H9 (cell line): Measurements from ENCODE around the gene BTRC. TPM values are rescaled to one million over a fixed set of nuclear protein-coding genes. Genes with fewer than 3 reads are reported as not detected.

Experiments
- DNase-seq: peaks from one replicate; pipeline ENCODE4 v3.0.0-alpha.2; 2017
- H2AFZ ChIP-seq: one replicate; pipeline ENCODE4 v1.6.1; 2013; ENCODE audit warnings: mild to moderate bottlenecking, low read length, control low read depth, moderate library complexity
- H2AK5ac ChIP-seq: 2 replicates; pipeline ENCODE4 v1.6.1; 2013; ENCODE audit warnings: low read length, control low read depth, mixed read lengths; ENCODE audit not compliant: insufficient read length
- H2BK120ac ChIP-seq: one replicate; pipeline ENCODE4 v1.6.1; 2013; ENCODE audit warnings: low read depth, mild to moderate bottlenecking, low read length, control low read depth, inconsistent platforms; ENCODE audit not compliant: poor library complexity, severe bottlenecking
- H2BK12ac ChIP-seq: 2 replicates; pipeline ENCODE4 v1.6.1; 2013; ENCODE audit warnings: low read length, control low read depth, mixed read lengths, low read depth; ENCODE audit not compliant: insufficient read length
- H2BK15ac ChIP-seq: 2 replicates; pipeline ENCODE4 v1.6.1; 2013; ENCODE audit warnings: low read depth, low read length, control low read depth
- H2BK20ac ChIP-seq: one replicate; pipeline ENCODE4 v1.6.1; 2013; ENCODE audit warnings: low read depth, mild to moderate bottlenecking, low read length, control low read depth, inconsistent platforms; ENCODE audit not compliant: poor library complexity, severe bottlenecking
- H2BK5ac ChIP-seq: 2 replicates; pipeline ENCODE4 v1.6.1; 2013; ENCODE audit warnings: low read length, control low read depth, mixed read lengths; ENCODE audit not compliant: insufficient read length
- H3K14ac ChIP-seq: 2 replicates; pipeline ENCODE4 v1.6.1; 2013; ENCODE audit warnings: low read length, control low read depth; ENCODE audit not compliant: insufficient read depth
- H3K18ac ChIP-seq: 2 replicates; pipeline ENCODE4 v1.6.1; 2013; ENCODE audit warnings: low read depth, mild to moderate bottlenecking, mixed read lengths, low read length, control low read depth; ENCODE audit not compliant: insufficient read length
- H3K23ac ChIP-seq: 2 replicates; pipeline ENCODE4 v1.6.1; 2013; ENCODE audit warnings: low read length, control low read depth, mixed read lengths, low read depth; ENCODE audit not compliant: insufficient read length
- H3K23me2 ChIP-seq: 2 replicates; pipeline ENCODE4 v1.6.1; 2013; ENCODE audit warnings: low read depth, mild to moderate bottlenecking, mixed read lengths, low read length, control low read depth; ENCODE audit not compliant: insufficient read length, poor library complexity, severe bottlenecking
- H3K27ac ChIP-seq: 2 replicates; pipeline ENCODE4 v1.5.1; 2013; ENCODE audit warnings: low read length, control low read depth, mixed read lengths, low read depth; ENCODE audit not compliant: insufficient read length
- H3K27me3 ChIP-seq: 2 replicates; pipeline ENCODE4 v1.6.1; 2013; ENCODE audit warnings: low read length, control low read depth, inconsistent platforms; ENCODE audit not compliant: insufficient read depth
- H3K4ac ChIP-seq: 2 replicates; pipeline ENCODE4 v1.6.1; 2013; ENCODE audit warnings: low read depth, mild to moderate bottlenecking, control low read depth, inconsistent platforms, low read length, moderate library complexity
- H3K4me1 ChIP-seq: 2 replicates; pipeline ENCODE4 v1.6.1; 2013; ENCODE audit warnings: low read length, control low read depth, inconsistent platforms; ENCODE audit not compliant: insufficient read depth
- H3K4me2 ChIP-seq: 2 replicates; pipeline ENCODE4 v1.6.1; 2013; ENCODE audit warnings: low read length, control low read depth, mixed read lengths; ENCODE audit not compliant: insufficient read length, insufficient read depth
- H3K56ac ChIP-seq: 2 replicates; pipeline ENCODE4 v1.6.1; 2013; ENCODE audit warnings: low read depth, mild to moderate bottlenecking, mixed read lengths, low read length, control low read depth; ENCODE audit not compliant: insufficient read length
- H3K79me1 ChIP-seq: 2 replicates; pipeline ENCODE4 v1.6.1; 2013; ENCODE audit warnings: low read depth, mild to moderate bottlenecking, moderate library complexity, low read length, control low read depth, inconsistent platforms; ENCODE audit not compliant: insufficient read depth, poor library complexity, severe bottlenecking
- H3K79me2 ChIP-seq: 2 replicates; pipeline ENCODE4 v1.6.1; 2013; ENCODE audit warnings: low read length, control low read depth, inconsistent platforms; ENCODE audit not compliant: insufficient read depth
- H3K9ac ChIP-seq: 2 replicates; pipeline ENCODE4 v1.6.1; 2013; ENCODE audit warnings: low read length, control low read depth, mixed read lengths; ENCODE audit not compliant: insufficient read length; ENCODE audit errors: extremely low read depth
- H3K9me3 ChIP-seq: one replicate; pipeline ENCODE4 v1.6.1; 2013; ENCODE audit warnings: low read depth, low read length, inconsistent platforms; ENCODE audit not compliant: control insufficient read depth
- H3T11ph ChIP-seq: one replicate; pipeline ENCODE4 v1.6.1; 2013; ENCODE audit warnings: mild to moderate bottlenecking, low read length, control low read depth, inconsistent platforms
- H4K20me1 ChIP-seq: one replicate; pipeline ENCODE4 v1.6.1; 2013; ENCODE audit not compliant: control insufficient read depth, insufficient read length, insufficient read depth
- H4K5ac ChIP-seq: 2 replicates; pipeline ENCODE4 v1.6.1; 2013; ENCODE audit warnings: low read depth, mild to moderate bottlenecking, mixed read lengths, low read length, control low read depth; ENCODE audit not compliant: insufficient read length
- H4K8ac ChIP-seq: replicated peaks from 2 replicates; pipeline ENCODE4 v1.6.1; 2013; ENCODE audit warnings: low read length, control low read depth, mixed read lengths, low read depth; ENCODE audit not compliant: insufficient read length
- H4K91ac ChIP-seq: 2 replicates; pipeline ENCODE4 v1.6.1; 2013; ENCODE audit warnings: low read depth, mild to moderate bottlenecking, moderate library complexity, mixed read lengths, low read length, control low read depth; ENCODE audit not compliant: insufficient read length
- H3K27ac Mint-ChIP-seq, 3 experiments: 2 replicates in 2 of 3; 3 replicates in 1 of 3; pipeline ENCODE4 v1.8.0; 2020 to 2021; ENCODE audit warnings: mixed read lengths in 3 of 3, mild to moderate bottlenecking in 1 of 3, moderate library complexity in 1 of 3
- H3K27me3 Mint-ChIP-seq: 2 replicates; pipeline ENCODE4 v1.8.0; 2021; ENCODE audit warnings: low read depth, mild to moderate bottlenecking, moderate library complexity, mixed read lengths
- H3K36me3 Mint-ChIP-seq, 3 experiments: 2 replicates in 2 of 3; 3 replicates in 1 of 3; pipeline ENCODE4 v1.8.0; 2020 to 2021; ENCODE audit warnings: low read depth in 3 of 3, mixed read lengths in 3 of 3; ENCODE audit not compliant: insufficient read depth in 1 of 3
- H3K4me1 Mint-ChIP-seq, 2 experiments: 2 replicates each; pipeline ENCODE4 v1.8.0; 2020; ENCODE audit warnings: mixed read lengths in 2 of 2
- H3K4me3 Mint-ChIP-seq, 2 experiments: 2 replicates in 1 of 2; 3 replicates in 1 of 2; pipeline ENCODE4 v1.8.0; 2020 to 2021; ENCODE audit warnings: mild to moderate bottlenecking in 2 of 2, mixed read lengths in 2 of 2, moderate library complexity in 1 of 2
- H3K9me3 Mint-ChIP-seq, 2 experiments: 2 replicates in 1 of 2; 3 replicates in 1 of 2; pipeline ENCODE4 v1.8.0; 2020; ENCODE audit warnings: mild to moderate bottlenecking in 2 of 2, mixed read lengths in 2 of 2, moderate library complexity in 1 of 2
- CTCF ChIP-seq: fragments of 200-600 bp; sonication (generic); conservative IDR thresholded peaks from 3 replicates; pipeline ENCODE4 v1.8.0; 2021; ENCODE audit warnings: antibody characterized with exemption, mild to moderate bottlenecking
- WGBS: extraction: QIAGEN DNeasy Blood & Tissue Kit; methylation state at CpG from one replicate; pipeline ENCODE4 v1.1.7; 2013; ENCODE audit warnings: missing lambda C conversion rate, low lambda C conversion rate, mixed read lengths; ENCODE audit not compliant: insufficient read length; ENCODE audit errors: extremely low coverage; 5-methylcytosine and 5-hydroxymethylcytosine counted together
- total RNA-seq: library from RNA; stranded (reverse); gene quantifications from 2 replicates; pipeline ENCODE4 v1.2.1, GENCODE V29; 2021

The BTRC gene
- total RNA-seq, 1 experiment from 2014 or later = 24.2 TPM

DNA sequence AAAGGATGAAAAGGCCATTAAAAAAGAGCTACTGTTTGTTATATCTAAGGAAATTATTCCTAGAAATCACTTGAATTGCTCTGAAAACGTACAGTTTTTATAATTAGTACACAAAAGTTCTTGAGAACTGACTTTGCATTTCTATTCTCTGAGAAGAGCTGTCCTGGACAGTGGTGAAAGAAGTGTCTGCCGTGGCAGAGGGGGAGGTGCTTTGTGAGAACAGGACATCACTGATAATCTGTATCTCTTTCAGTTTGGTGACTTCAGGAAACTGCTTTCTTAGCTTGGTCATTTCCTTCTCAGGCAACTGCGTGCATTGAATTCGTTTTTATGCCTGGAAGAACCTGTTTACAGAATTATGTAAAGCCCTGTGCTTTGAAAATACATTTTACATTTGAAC, 182.0 kb downstream of the BTRC start:
- Histone ChIP-seq H2BK15ac (no peak overlapping the region), H2BK12ac (no peak overlapping the region), H3K23ac (no peak overlapping the region), H3K79me2 (no peaks in the 10 kb centered on the region), H3K9me3 (no peaks in the 10 kb centered on the region), H2BK5ac (no peak overlapping the region), H3K27ac (no peak overlapping the region), H3K27me3 (no peaks in the 10 kb centered on the region), H4K91ac (no peak overlapping the region), H3K4me2 (no peak overlapping the region), H3K23me2 (no peaks in the 10 kb centered on the region), H3K14ac (no peak overlapping the region), H3K56ac (no peak overlapping the region), H2AFZ (no peak overlapping the region), H3K4ac (no peak overlapping the region), H3K4me1 (no peaks in the 10 kb centered on the region), H2BK20ac (no peak overlapping the region), H4K8ac (no peak overlapping the region), H2BK120ac (no peak overlapping the region), H3T11ph (no peak overlapping the region), H4K5ac (no peak overlapping the region), H4K20me1 (no peaks in the 10 kb centered on the region), H2AK5ac (no peak overlapping the region), H3K79me1 (no peaks in the 10 kb centered on the region), H3K9ac (no peak overlapping the region), H3K18ac (no peak overlapping the region)
- Mint-ChIP-seq H3K27ac (no peak overlapping the region), H3K36me3 (peaks cover 0 to 11% (median 7%) of the 10 kb centered on the region in 3 experiments; a peak in 4 of 7 replicates), H3K4me3 (no peak overlapping the region), H3K27me3 (no peaks in the 10 kb centered on the region), H3K4me1 (peaks cover 0 to 4% of the 10 kb centered on the region in 2 experiments; a peak in 1 of 4 replicates), H3K9me3 (no peaks in the 10 kb centered on the region)
- no peak for TF ChIP-seq CTCF
- no CpG with 5 or more reads among the region's 4 CpGs for WGBS
- no peak for DNase-seq
